Type B pancreatic cell (in vitro differentiated cells): ENCODE results near the gene AP1S2. TPM values are rescaled to one million over a fixed set of nuclear protein-coding genes. Genes with fewer than 3 reads are reported as not detected.
A peak's percentile ranks its signal among the peaks of the same experiment; 100 is the strongest.

Experiments used
- DNase-seq: peaks from one replicate; pipeline ENCODE4 v3.0.0; 2021; ENCODE audit warnings: mixed read lengths; ENCODE audit not compliant: unreplicated experiment; ENCODE audit errors: extremely low spot score
- H3K27ac Mint-ChIP-seq: 2 replicates; pipeline ENCODE4 v1.8.0; 2021; ENCODE audit warnings: mild to moderate bottlenecking, mixed read lengths
- H3K27me3 Mint-ChIP-seq: 2 replicates; pipeline ENCODE4 v1.8.0; 2021; ENCODE audit warnings: mixed read lengths
- H3K36me3 Mint-ChIP-seq: 2 replicates; pipeline ENCODE4 v1.8.0; 2021; ENCODE audit warnings: mixed read lengths
- H3K4me1 Mint-ChIP-seq: one replicate; pipeline ENCODE4 v1.8.0; 2021; ENCODE audit warnings: mixed read lengths; ENCODE audit not compliant: unreplicated experiment
- H3K4me3 Mint-ChIP-seq: 2 replicates; pipeline ENCODE4 v1.8.0; 2021; ENCODE audit warnings: mild to moderate bottlenecking, mixed read lengths
- H3K9me3 Mint-ChIP-seq: 2 replicates; pipeline ENCODE4 v1.8.0; 2021; ENCODE audit warnings: mixed read lengths
- CTCF ChIP-seq: fragments of 200-600 bp; sonication (generic); conservative IDR thresholded peaks from 2 replicates; pipeline ENCODE4 v1.5.0; 2021; ENCODE audit warnings: antibody characterized with exemption, mild to moderate bottlenecking
- total RNA-seq: library from RNA; stranded (reverse); gene quantifications from 2 replicates; pipeline ENCODE4 v1.2.1, GENCODE V29; 2021; ENCODE audit warnings: low replicate concordance

The AP1S2 gene
- total RNA-seq, 1 donor from 2014 or later, result 87.8 TPM

- no peak for DNase-seq
- no peaks in the 10 kb centered on the region for H3K4me1 Mint-ChIP-seq
- H3K4me3 Mint-ChIP-seq, result no peak overlapping the region
- peak; percentile 68 for TF ChIP-seq CTCF
- H3K27me3 Mint-ChIP-seq, result no peaks in the 10 kb centered on the region
- no peaks in the 10 kb centered on the region for H3K9me3 Mint-ChIP-seq
- H3K27ac Mint-ChIP-seq, result no peak overlapping the region
- H3K36me3 Mint-ChIP-seq, result peaks cover 38% of the 10 kb centered on the region
Observed at GRCh38 chrX:15815779-15816437, 38.7 kb downstream of the AP1S2 start.

DNA sequence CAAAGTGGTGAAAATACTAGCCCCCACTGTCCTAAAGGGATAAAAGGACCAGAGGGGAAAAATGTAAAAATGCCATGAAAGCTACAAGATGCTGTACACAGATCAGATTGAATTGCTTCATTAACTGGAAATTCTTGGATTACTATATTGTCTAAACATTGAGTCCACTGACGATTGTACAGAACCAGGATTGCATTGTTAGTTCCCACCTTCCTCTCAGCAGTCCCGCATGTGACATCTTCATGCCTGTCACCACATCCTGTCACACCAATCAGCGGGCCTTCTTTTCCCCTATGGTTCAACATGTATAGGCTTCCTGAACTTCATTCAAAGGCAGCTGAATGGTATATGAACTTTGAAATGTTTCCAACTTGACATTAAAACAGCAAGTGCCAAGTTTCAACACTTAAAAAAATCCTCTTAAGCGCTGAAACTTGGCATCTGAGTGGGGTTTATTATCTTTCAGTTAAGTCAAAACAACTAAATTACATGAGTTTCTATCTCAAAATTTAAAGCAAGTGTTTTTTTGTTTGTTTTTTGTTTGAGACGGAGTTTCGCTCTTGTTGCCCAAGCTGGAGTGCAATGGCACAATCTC, 39.7 kb downstream of the AP1S2 start:
- DNase-seq, result no peak
- Mint-ChIP-seq H3K27me3 (no peaks in the 10 kb centered on the region), H3K27ac (no peak overlapping the region), H3K4me3 (no peak overlapping the region), H3K4me1 (no peaks in the 10 kb centered on the region), H3K9me3 (no peaks in the 10 kb centered on the region), H3K36me3 (peaks cover 33% of the 10 kb centered on the region)
- no peak for TF ChIP-seq CTCF

GRCh38 chrX:15813416-15813815, 41.2 kb downstream of the AP1S2 start:
- H3K9me3 Mint-ChIP-seq, result no peaks in the 10 kb centered on the region
- no peak for TF ChIP-seq CTCF

DNA sequence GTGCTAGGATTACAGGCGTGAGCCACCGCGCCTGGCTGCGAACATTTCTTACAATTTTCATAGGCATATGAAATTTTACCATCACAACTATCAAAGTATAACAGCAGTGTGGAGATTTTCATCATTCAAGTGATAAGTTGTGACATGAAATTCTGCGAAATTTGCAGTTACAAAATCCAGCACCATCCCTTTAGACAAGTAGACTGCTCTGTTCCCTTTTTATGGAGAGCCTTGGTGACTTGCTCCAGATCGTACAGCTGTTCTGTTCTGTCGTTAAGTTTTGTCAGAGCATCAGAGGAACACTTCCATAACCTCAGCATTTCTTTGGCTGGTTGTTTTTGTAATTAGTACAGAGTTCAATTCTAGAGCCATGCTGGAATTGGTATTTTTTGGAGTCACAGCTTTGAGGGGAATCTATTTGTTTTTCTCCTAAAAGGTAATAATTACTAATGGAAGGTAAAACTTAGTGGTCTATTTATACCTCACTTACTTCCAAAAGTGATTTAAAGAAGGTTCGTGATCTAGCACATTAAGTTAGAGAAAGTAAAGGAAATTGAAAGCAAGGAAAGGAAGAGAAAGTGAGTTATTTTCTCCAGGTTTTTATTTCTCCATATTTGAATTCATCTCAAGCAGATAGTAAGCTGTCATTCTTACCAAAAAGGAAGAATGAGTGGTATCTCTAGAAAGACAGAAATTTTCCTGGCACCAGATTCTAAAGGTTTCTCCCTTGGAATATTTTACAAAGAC, 42.2 kb downstream of the AP1S2 start:
- Mint-ChIP-seq H3K4me3 (no peak overlapping the region), H3K9me3 (no peaks in the 10 kb centered on the region), H3K27me3 (no peaks in the 10 kb centered on the region), H3K36me3 (peaks cover 35% of the 10 kb centered on the region), H3K4me1 (no peaks in the 10 kb centered on the region), H3K27ac (no peak overlapping the region)
- no peak for TF ChIP-seq CTCF
- DNase-seq, result no peak

More at GRCh38 chrX:15813416-15813815, 41.2 kb downstream of the AP1S2 start:
- no peaks in the 10 kb centered on the region for H3K27me3 Mint-ChIP-seq
- peaks cover 37% of the 10 kb centered on the region for H3K36me3 Mint-ChIP-seq
- DNase-seq, result no peak
- no peak overlapping the region for H3K27ac Mint-ChIP-seq
- no peaks in the 10 kb centered on the region for H3K4me1 Mint-ChIP-seq
- no peak overlapping the region for H3K4me3 Mint-ChIP-seq

DNA sequence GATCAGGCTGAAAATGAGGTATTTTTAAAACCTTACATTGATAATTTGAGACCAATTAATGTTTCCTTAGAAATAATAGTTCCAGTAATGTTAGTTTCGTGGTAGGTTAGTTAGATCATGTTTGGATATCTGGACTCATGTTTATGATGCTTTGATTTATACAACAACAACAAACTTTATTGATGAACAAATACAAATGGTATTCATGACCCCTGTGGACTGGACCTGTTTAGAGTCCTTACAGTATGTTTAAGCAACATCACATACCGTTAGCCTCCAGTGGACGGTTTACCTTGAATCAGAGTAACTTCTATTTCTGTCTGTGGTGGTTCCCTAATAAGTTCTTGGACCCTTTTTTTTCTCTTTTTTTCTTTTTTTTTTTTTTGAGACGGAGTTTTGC, 46.4 kb downstream of the AP1S2 start:
- Mint-ChIP-seq H3K36me3 (peaks cover 21% of the 10 kb centered on the region), H3K9me3 (no peaks in the 10 kb centered on the region)
- no peak for DNase-seq

More for the DNA sequence above, 46.4 kb downstream of the AP1S2 start:
- no peaks in the 10 kb centered on the region for H3K27me3 Mint-ChIP-seq
- no peak overlapping the region for H3K27ac Mint-ChIP-seq
- TF ChIP-seq CTCF, result no peak
- H3K4me3 Mint-ChIP-seq, result no peak overlapping the region
- no peaks in the 10 kb centered on the region for H3K4me1 Mint-ChIP-seq
